NCI-H526 treated with DMSO at 0.1 percent for 48 hours (cell line): ENCODE data around the gene BRAP.
A peak's percentile ranks its signal among the peaks of the same experiment; 100 is the strongest.
"Not testable (repeated sequence)": the region's sequence is repeated elsewhere in the genome, so short reads cannot be mapped to it uniquely, and the experiment has no call there.

Experiments used
- DNase-seq: peaks from one replicate; lab custom pipeline; 2025; lab: John Stamatoyannopoulos, UW

The BRAP gene

GRCh38 chr12:111607239-111607638 lies 78.5 kb downstream of the BRAP start:
- no peak for DNase-seq

- DNase-seq = no peak
These were observed 79.0 kb downstream of the BRAP start for GRCh38 chr12:111606767-111607230.

GRCh38 chr12:111605911-111606766 lies 79.6 kb downstream of the BRAP start:
- DNase-seq = no peak

- DNase-seq = not testable (repeated sequence)
These were observed 82.9 kb downstream of the BRAP start for GRCh38 chr12:111602857-111603256.

GRCh38 chr12:111602348-111602747 lies 83.4 kb downstream of the BRAP start:
- no peak for DNase-seq

GRCh38 chr12:111600986-111601385 lies 84.8 kb downstream of the BRAP start:
- not testable (repeated sequence) for DNase-seq

- peak; percentile 58 for DNase-seq
These were observed 85.5 kb downstream of the BRAP start for GRCh38 chr12:111600205-111600642.

GRCh38 chr12:111599453-111600204 lies 86.1 kb downstream of the BRAP start:
- peak; percentile 91 for DNase-seq

- peak; percentile 56 for DNase-seq
These were observed 86.9 kb downstream of the BRAP start, which contains the start of gene ATXN2 for GRCh38 chr12:111598637-111599452. ATXN2 (minus strand) TSS chr12:111599315; CDS start chr12:111599034, 281 bp downstream.

GRCh38 chr12:111597831-111598636 lies 87.7 kb downstream of the BRAP start:
- peak; percentile 29 for DNase-seq

GRCh38 chr12:111596985-111597830 lies 88.5 kb downstream of the BRAP start:
- peak; percentile 72 for DNase-seq

- DNase-seq = not testable (repeated sequence)
These were observed 90.4 kb downstream of the BRAP start for GRCh38 chr12:111595341-111595835.
